ENCODE results near the gene NAGPA.

The NAGPA gene

DNA sequence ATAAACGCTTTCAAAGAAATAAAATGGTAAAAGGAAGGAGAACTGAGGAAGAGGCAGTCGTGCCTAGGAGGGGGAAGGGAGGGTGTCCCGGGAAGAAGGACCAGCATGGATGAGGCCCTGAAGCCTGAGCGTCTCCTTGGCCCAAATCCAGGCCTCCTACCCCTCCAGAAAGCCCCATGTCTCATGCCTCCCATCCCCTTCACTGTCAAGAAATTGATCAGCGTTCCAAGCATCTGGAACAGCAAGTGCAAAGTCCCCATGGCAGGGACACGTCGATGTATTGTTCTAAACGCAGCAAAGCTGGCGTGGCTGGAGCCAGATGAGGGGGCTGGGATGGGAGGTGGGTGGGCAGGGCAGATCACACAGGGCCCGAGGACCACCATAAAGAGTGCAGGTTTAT, 53.0 kb downstream of the NAGPA start:
- FAIRE-seq (no peak), DNase-seq (ENCODE audit: insufficient read length, low spot score) (no peak)

DNA sequence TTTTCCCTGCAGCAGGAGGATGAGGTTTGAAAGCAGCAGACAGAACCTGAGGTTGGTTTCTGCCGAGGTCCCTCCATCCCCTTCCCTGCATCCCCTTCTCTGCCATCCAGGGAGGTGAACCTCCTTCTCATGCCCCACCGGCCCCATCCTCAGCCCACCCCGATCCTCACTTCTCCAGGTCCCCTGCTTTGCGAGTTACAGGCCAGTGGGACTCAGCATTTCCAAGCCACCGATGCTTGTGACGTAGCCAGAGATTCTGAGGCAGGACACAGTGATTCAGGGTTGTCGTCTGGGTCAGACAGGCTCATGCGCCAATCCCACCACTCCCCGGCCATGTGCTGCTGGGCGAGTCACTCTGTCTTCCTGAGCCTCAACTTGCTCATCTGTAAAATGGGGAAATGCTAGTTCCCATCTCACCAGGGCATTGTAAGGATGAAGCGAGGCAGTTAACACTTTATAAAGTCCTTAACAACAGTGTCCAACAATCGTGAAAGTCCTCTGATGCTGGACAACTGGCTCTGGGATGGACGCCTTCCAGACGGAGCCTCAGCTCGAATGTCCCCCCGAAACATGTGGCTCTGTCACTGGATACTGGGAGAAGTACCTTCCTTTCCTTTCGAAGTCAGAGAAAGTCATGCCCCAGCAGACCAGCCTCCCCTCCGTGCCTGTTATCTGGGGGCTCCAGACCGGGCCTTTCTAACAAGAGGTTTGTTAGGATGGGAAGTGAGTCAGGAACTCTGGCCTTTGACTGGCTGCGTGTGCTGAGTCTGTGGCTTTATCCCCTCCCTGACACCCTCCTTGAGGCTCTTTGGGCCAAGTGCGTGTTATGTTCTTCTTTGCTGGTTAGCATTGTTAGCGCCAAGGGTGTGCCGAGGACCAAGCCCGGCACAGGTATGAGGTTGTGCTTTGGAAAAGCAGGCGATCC, 53.7 kb downstream of the NAGPA start:
- FAIRE-seq: no peak
- no peak for DNase-seq (ENCODE audit: insufficient read length, low spot score)

DNA sequence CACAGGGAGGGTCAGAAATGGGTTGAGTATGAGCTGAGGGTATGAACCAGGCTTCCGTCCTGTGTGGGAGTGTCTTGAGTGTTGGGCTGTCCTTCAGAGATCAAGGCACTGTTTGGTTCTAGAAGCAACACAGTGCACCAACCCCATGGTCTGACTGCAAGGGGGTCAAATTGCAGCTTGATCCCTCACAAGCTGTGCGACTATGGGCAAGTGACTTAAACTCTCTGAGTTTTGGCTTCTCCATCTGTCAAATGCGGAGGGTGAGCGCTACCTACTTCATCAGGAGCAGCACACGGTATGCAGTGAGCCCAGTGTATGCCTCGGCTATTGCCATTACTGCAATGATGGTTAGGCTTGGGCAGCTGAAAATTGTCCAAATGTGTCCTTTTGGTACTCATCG, 54.6 kb downstream of the NAGPA start:
- DNase-seq (ENCODE audit: insufficient read length, low spot score) (no peak), FAIRE-seq (no peak)

- no peak for DNase-seq (ENCODE audit: insufficient read length, low spot score)
- no peak for FAIRE-seq
Measured at GRCh38 chr16:4976611-4977145, 57.1 kb downstream of the NAGPA start.

- no peak for DNase-seq (ENCODE audit: insufficient read length, low spot score)
Measured at GRCh38 chr16:4976079-4976478, 57.7 kb downstream of the NAGPA start.

More at GRCh38 chr16:4976079-4976478, 57.7 kb downstream of the NAGPA start:
- no peak for FAIRE-seq
